Natural killer cell (primary cell): ENCODE data around the gene CRTC1. TPM values are rescaled to one million over a fixed set of nuclear protein-coding genes. Genes with fewer than 3 reads are reported as not detected.

Experiments used
- ATAC-seq, 3 donors: fragments of 150-1000 bp in 2 of 3; fragments of 200-7000 bp in 1 of 3; cut with Tn5 transposase; 1 replicate in 1 of 3; 2 replicates in 2 of 3; pipeline ENCODE4 v1.10.0; 2021; ENCODE audit warnings: mild to moderate bottlenecking in 2 of 3, moderate library complexity in 2 of 3
- DNase-seq, 2 donors: peaks; one replicate each; pipeline versions ENCODE4 v3.0.0 to v3.0.0-alpha.2; 2013 to 2021; ENCODE audit warnings: mixed read lengths in 1 of 2
- H3K27ac ChIP-seq: one replicate; pipeline ENCODE4 v1.5.1; 2013; ENCODE audit warnings: mild to moderate bottlenecking, low read length
- H3K27me3 ChIP-seq: one replicate; pipeline ENCODE4 v1.6.1; 2013; ENCODE audit warnings: low read length; ENCODE audit not compliant: control insufficient read depth, insufficient read depth
- H3K36me3 ChIP-seq: one replicate; pipeline ENCODE4 v1.6.1; 2013; ENCODE audit warnings: low read length; ENCODE audit not compliant: control insufficient read depth, insufficient read depth
- H3K4me1 ChIP-seq: one replicate; pipeline ENCODE4 v1.6.1; 2013; ENCODE audit warnings: low read length; ENCODE audit not compliant: control insufficient read depth, insufficient read depth
- H3K4me3 ChIP-seq: one replicate; pipeline ENCODE4 v1.5.1; 2013; ENCODE audit warnings: low read length
- H3K9me3 ChIP-seq: one replicate; pipeline ENCODE4 v1.6.1; 2013; ENCODE audit warnings: low read length; ENCODE audit not compliant: control insufficient read depth, insufficient read depth
- H3K27ac Mint-ChIP-seq, 2 donors: one replicate each; pipeline ENCODE4 v1.8.0; 2022; ENCODE audit warnings: mild to moderate bottlenecking in 2 of 2, mixed read lengths in 2 of 2, moderate library complexity in 1 of 2
- H3K27me3 Mint-ChIP-seq, 2 donors: one replicate each; pipeline ENCODE4 v1.8.0; 2022; ENCODE audit warnings: low read depth in 2 of 2, mixed read lengths in 2 of 2
- H3K36me3 Mint-ChIP-seq: one replicate; pipeline ENCODE4 v1.8.0; 2022; ENCODE audit warnings: mixed read lengths
- H3K4me1 Mint-ChIP-seq, 2 donors: one replicate each; pipeline ENCODE4 v1.8.0; 2022; ENCODE audit warnings: mixed read lengths in 2 of 2
- H3K4me3 Mint-ChIP-seq: one replicate; pipeline ENCODE4 v1.8.0; 2022; ENCODE audit warnings: mild to moderate bottlenecking, moderate library complexity, mixed read lengths
- H3K9me3 Mint-ChIP-seq, 2 donors: one replicate each; pipeline ENCODE4 v1.8.0; 2022; ENCODE audit warnings: mixed read lengths in 2 of 2
- WGBS: methylation state at CpG from one replicate; pipeline ENCODE4 v1.1.7; 2013; ENCODE audit warnings: missing lambda C conversion rate; ENCODE audit not compliant: insufficient coverage; 5-methylcytosine and 5-hydroxymethylcytosine counted together
- intact Hi-C: fragments of 100-400 bp; cut with micrococcal nuclease; formaldehyde crosslinking; loops from one replicate; pipeline ENCODE4 v1.14.2; 2022
- total RNA-seq, 4 donors: library from RNA; stranded (reverse); fragments of 120-200 nt in 1 of 4; gene quantifications; one replicate each; pipeline versions ENCODE4 v1.2.3 to v1.2.4, GENCODE V29; 2013 to 2022
- TF ChIP-seq, protein P1 (sequence below): fragments of 200-600 bp; IDR thresholded peaks from one replicate; pipeline ENCODE4 v1.8.0; 2022; ENCODE audit warnings: antibody characterized with exemption

The CRTC1 gene
- total RNA-seq, 3 donors from 2014 or later (not counting 1 experiment from before 2014, with no cell fraction given) = 14.1 to 17.0 (median 14.3) TPM

- intact Hi-C loops = no loop called here
- peaks cover 6 to 7% of the 10 kb centered on the region in 2 donors for H3K4me1 Mint-ChIP-seq
- no peaks in the 10 kb centered on the region for H3K36me3 Mint-ChIP-seq
- Histone ChIP-seq H3K4me3 (no peak overlapping the region), H3K27ac (no peak overlapping the region), H3K27me3 (no peaks in the 10 kb centered on the region), H3K4me1 (peaks cover 4% of the 10 kb centered on the region), H3K36me3 (no peaks in the 10 kb centered on the region), H3K9me3 (no peaks in the 10 kb centered on the region)
- no peak overlapping the region for H3K27ac Mint-ChIP-seq
- ATAC-seq = no peak
- no peaks in the 10 kb centered on the region for H3K9me3 Mint-ChIP-seq
- WGBS = 92% methylated on average over 27 of the region's 27 CpGs
- TF ChIP-seq, protein P1, sequence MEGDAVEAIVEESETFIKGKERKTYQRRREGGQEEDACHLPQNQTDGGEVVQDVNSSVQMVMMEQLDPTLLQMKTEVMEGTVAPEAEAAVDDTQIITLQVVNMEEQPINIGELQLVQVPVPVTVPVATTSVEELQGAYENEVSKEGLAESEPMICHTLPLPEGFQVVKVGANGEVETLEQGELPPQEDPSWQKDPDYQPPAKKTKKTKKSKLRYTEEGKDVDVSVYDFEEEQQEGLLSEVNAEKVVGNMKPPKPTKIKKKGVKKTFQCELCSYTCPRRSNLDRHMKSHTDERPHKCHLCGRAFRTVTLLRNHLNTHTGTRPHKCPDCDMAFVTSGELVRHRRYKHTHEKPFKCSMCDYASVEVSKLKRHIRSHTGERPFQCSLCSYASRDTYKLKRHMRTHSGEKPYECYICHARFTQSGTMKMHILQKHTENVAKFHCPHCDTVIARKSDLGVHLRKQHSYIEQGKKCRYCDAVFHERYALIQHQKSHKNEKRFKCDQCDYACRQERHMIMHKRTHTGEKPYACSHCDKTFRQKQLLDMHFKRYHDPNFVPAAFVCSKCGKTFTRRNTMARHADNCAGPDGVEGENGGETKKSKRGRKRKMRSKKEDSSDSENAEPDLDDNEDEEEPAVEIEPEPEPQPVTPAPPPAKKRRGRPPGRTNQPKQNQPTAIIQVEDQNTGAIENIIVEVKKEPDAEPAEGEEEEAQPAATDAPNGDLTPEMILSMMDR = no peak
- no peak for DNase-seq
- no peak overlapping the region for H3K4me3 Mint-ChIP-seq
- H3K27me3 Mint-ChIP-seq = no peaks in the 10 kb centered on the region
Measured at GRCh38 chr19:18736415-18737336, 53.2 kb downstream of the CRTC1 start.

GRCh38 chr19:18737337-18737953 lies 54.0 kb downstream of the CRTC1 start:
- no peak for ATAC-seq
- Histone ChIP-seq H3K9me3 (no peaks in the 10 kb centered on the region), H3K4me3 (no peak overlapping the region), H3K27me3 (no peaks in the 10 kb centered on the region), H3K27ac (no peak overlapping the region), H3K4me1 (peaks cover 3% of the 10 kb centered on the region), H3K36me3 (no peaks in the 10 kb centered on the region)
- 90% methylated on average over 9 of the region's 10 CpGs for WGBS
- no peaks in the 10 kb centered on the region for H3K36me3 Mint-ChIP-seq
- H3K4me1 Mint-ChIP-seq = peaks cover 2% of the 10 kb centered on the region in 2 donors
- TF ChIP-seq, protein P1 = no peak
- H3K27me3 Mint-ChIP-seq = no peaks in the 10 kb centered on the region
- H3K27ac Mint-ChIP-seq = no peak overlapping the region
- no peak overlapping the region for H3K4me3 Mint-ChIP-seq
- no peaks in the 10 kb centered on the region for H3K9me3 Mint-ChIP-seq
- intact Hi-C loops = no loop called here
- no peak for DNase-seq

DNA sequence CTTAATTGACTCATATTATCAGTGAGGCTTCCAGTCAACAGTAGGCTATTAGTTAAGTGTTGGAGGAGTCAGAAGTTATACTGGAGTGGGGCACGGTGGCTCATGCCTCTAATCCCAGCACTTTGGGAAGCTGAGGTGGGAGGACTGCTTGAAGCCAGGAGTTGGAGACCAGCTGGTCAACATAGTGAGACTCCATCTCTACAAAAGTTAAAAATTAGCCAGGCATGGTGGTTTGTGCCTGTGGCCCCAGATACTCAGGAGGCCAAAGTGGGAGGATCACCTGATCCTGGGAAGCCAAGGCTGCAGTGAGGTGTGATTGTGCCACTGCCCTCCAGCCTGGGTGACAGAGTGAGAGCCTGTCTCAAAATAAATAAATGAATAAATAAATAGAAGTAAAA lies 54.5 kb downstream of the CRTC1 start:
- intact Hi-C loops = no loop called here
- WGBS = 100% methylated on average over 1 of the region's 1 CpG
- H3K36me3 Mint-ChIP-seq = no peaks in the 10 kb centered on the region

More for the DNA sequence above, 54.5 kb downstream of the CRTC1 start:
- Histone ChIP-seq H3K27ac (no peak overlapping the region), H3K27me3 (no peaks in the 10 kb centered on the region), H3K4me3 (no peak overlapping the region), H3K4me1 (peaks cover 3% of the 10 kb centered on the region), H3K36me3 (no peaks in the 10 kb centered on the region), H3K9me3 (no peaks in the 10 kb centered on the region)
- Mint-ChIP-seq H3K27ac (no peak overlapping the region), H3K9me3 (no peaks in the 10 kb centered on the region), H3K4me3 (no peak overlapping the region), H3K4me1 (no peaks in the 10 kb centered on the region), H3K27me3 (no peaks in the 10 kb centered on the region)
- no peak for ATAC-seq
- TF ChIP-seq, protein P1 = no peak
- DNase-seq = no peak
